Activated naive CD8-positive, alpha-beta T cell treated with anti-CD3 and anti-CD28 coated beads, Interleukin-2, amount 10 ng/mL, durations not matched to agents 7 days and 5 days (primary cell): ENCODE measurements around the gene PLA2G3. TPM values are rescaled to one million over a fixed set of nuclear protein-coding genes. Genes with fewer than 3 reads are reported as not detected.
"Not testable (repeated sequence)": the region's sequence is repeated elsewhere in the genome, so short reads cannot be mapped to it uniquely, and the experiment has no call there.

ENCODE experiments used
- ATAC-seq: fragments of 150-1000 bp; cut with Tn5 transposase; one replicate; pipeline ENCODE4 v1.10.0; 2021; ENCODE audit warnings: low read depth, moderate library complexity
- POLR2A ChIA-PET: fragments of 350-600 bp; sonication (Branson Sonifier 250); formaldehyde crosslinking; loops from one replicate; lab custom pipeline; 2021; ENCODE audit warnings: antibody characterized with exemption; lab: Charles Lee
- DNase-seq: peaks from one replicate; pipeline ENCODE4 v3.0.0; 2021
- H3K27ac Mint-ChIP-seq: one replicate; pipeline ENCODE4 v1.8.0; 2022; ENCODE audit warnings: mild to moderate bottlenecking, mixed read lengths
- H3K27me3 Mint-ChIP-seq: one replicate; pipeline ENCODE4 v1.8.0; 2022; ENCODE audit warnings: mild to moderate bottlenecking, moderate library complexity, mixed read lengths
- H3K36me3 Mint-ChIP-seq: one replicate; pipeline ENCODE4 v1.8.0; 2021; ENCODE audit warnings: mild to moderate bottlenecking, mixed read lengths
- H3K4me1 Mint-ChIP-seq: one replicate; pipeline ENCODE4 v1.8.0; 2021; ENCODE audit warnings: mixed read lengths
- H3K4me3 Mint-ChIP-seq: one replicate; pipeline ENCODE4 v1.8.0; 2022; ENCODE audit warnings: mild to moderate bottlenecking, moderate library complexity, mixed read lengths
- H3K9me3 Mint-ChIP-seq: one replicate; pipeline ENCODE4 v1.8.0; 2021; ENCODE audit warnings: mixed read lengths
- total RNA-seq, 2 experiments: library from RNA; stranded (reverse); gene quantifications; one replicate each; pipeline ENCODE4 v1.2.3, GENCODE V29; 2021

The PLA2G3 gene
- total RNA-seq, 2 experiments from 2014 or later, result not detected

- Mint-ChIP-seq H3K4me1 (no peaks in the 10 kb centered on the region), H3K4me3 (no peak overlapping the region), H3K27me3 (no peaks in the 10 kb centered on the region), H3K27ac (no peak overlapping the region), H3K9me3 (no peaks in the 10 kb centered on the region), H3K36me3 (no peaks in the 10 kb centered on the region)
- ATAC-seq (no peak), DNase-seq (no peak)
- POLR2A ChIA-PET, result no interaction called here
These were observed 14.7 kb downstream of the PLA2G3 start for GRCh38 chr22:31125521-31126117.

GRCh38 chr22:31124811-31125465, 15.4 kb downstream of the PLA2G3 start:
- Mint-ChIP-seq H3K4me1 (no peaks in the 10 kb centered on the region), H3K27me3 (no peaks in the 10 kb centered on the region), H3K4me3 (no peak overlapping the region), H3K36me3 (no peaks in the 10 kb centered on the region), H3K27ac (no peak overlapping the region), H3K9me3 (no peaks in the 10 kb centered on the region)
- POLR2A ChIA-PET, result no interaction called here
- ATAC-seq (no peak), DNase-seq (no peak)

- H3K36me3 Mint-ChIP-seq, result no peaks in the 10 kb centered on the region
- H3K27ac Mint-ChIP-seq, result no peak overlapping the region
- H3K4me1 Mint-ChIP-seq, result no peaks in the 10 kb centered on the region
- ATAC-seq, result no peak
- no peak overlapping the region for H3K4me3 Mint-ChIP-seq
- H3K27me3 Mint-ChIP-seq, result no peaks in the 10 kb centered on the region
- no peak for DNase-seq
- H3K9me3 Mint-ChIP-seq, result no peaks in the 10 kb centered on the region
- POLR2A ChIA-PET, result no interaction called here
These were observed 16.0 kb downstream of the PLA2G3 start for GRCh38 chr22:31124290-31124689.

- no peaks in the 10 kb centered on the region for H3K4me1 Mint-ChIP-seq
- no peaks in the 10 kb centered on the region for H3K9me3 Mint-ChIP-seq
- H3K27ac Mint-ChIP-seq, result no peak overlapping the region
- H3K4me3 Mint-ChIP-seq, result no peak overlapping the region
- H3K36me3 Mint-ChIP-seq, result no peaks in the 10 kb centered on the region
- DNase-seq, result no peak
- POLR2A ChIA-PET, result no interaction called here
- no peaks in the 10 kb centered on the region for H3K27me3 Mint-ChIP-seq
- ATAC-seq, result no peak
These were observed 17.1 kb downstream of the PLA2G3 start for GRCh38 chr22:31123292-31123602.

- no peaks in the 10 kb centered on the region for H3K27me3 Mint-ChIP-seq
- no peak for DNase-seq
- H3K36me3 Mint-ChIP-seq, result no peaks in the 10 kb centered on the region
- POLR2A ChIA-PET, result no interaction called here
- H3K4me3 Mint-ChIP-seq, result no peak within 1 kb of the TSS
- H3K9me3 Mint-ChIP-seq, result no peaks in the 10 kb centered on the region
- ATAC-seq, result no peak
- no peak within 1 kb of the TSS for H3K27ac Mint-ChIP-seq
- no peaks in the 10 kb centered on the region for H3K4me1 Mint-ChIP-seq
These were observed 17.6 kb downstream of the PLA2G3 start, which contains the start of gene INPP5J for GRCh38 chr22:31122532-31123291. INPP5J (plus strand) TSS chr22:31122966; CDS start chr22:31123015, 49 bp downstream.

GRCh38 chr22:31122196-31122531, 18.1 kb downstream of the PLA2G3 start:
- POLR2A ChIA-PET, result no interaction called here
- Mint-ChIP-seq H3K27me3 (no peaks in the 10 kb centered on the region), H3K9me3 (no peaks in the 10 kb centered on the region), H3K36me3 (no peaks in the 10 kb centered on the region), H3K27ac (no peak overlapping the region), H3K4me3 (no peak overlapping the region), H3K4me1 (no peaks in the 10 kb centered on the region)
- ATAC-seq (no peak), DNase-seq (no peak)

- Mint-ChIP-seq H3K4me3 (no peak overlapping the region), H3K27ac (no peak overlapping the region), H3K27me3 (no peaks in the 10 kb centered on the region), H3K9me3 (no peaks in the 10 kb centered on the region), H3K36me3 (no peaks in the 10 kb centered on the region), H3K4me1 (no peaks in the 10 kb centered on the region)
- DNase-seq (no peak), ATAC-seq (no peak)
- POLR2A ChIA-PET, result no interaction called here
These were observed 18.9 kb downstream of the PLA2G3 start for GRCh38 chr22:31121403-31121802.

- Mint-ChIP-seq H3K4me1 (no peaks in the 10 kb centered on the region), H3K36me3 (no peaks in the 10 kb centered on the region), H3K27me3 (no peaks in the 10 kb centered on the region), H3K4me3 (no peak overlapping the region), H3K9me3 (no peaks in the 10 kb centered on the region), H3K27ac (no peak overlapping the region)
- DNase-seq (no peak), ATAC-seq (no peak)
- POLR2A ChIA-PET, result no interaction called here
These were observed 19.7 kb downstream of the PLA2G3 start for GRCh38 chr22:31120642-31121041.

- H3K9me3 Mint-ChIP-seq, result no peaks in the 10 kb centered on the region
These were observed 20.1 kb downstream of the PLA2G3 start for GRCh38 chr22:31120230-31120629.

GRCh38 chr22:31119026-31119717, 21.1 kb downstream of the PLA2G3 start:
- ATAC-seq, result no peak

More at GRCh38 chr22:31120230-31120629, 20.1 kb downstream of the PLA2G3 start:
- Mint-ChIP-seq H3K4me1 (no peaks in the 10 kb centered on the region), H3K36me3 (no peaks in the 10 kb centered on the region), H3K4me3 (no peak overlapping the region), H3K27me3 (no peaks in the 10 kb centered on the region), H3K27ac (no peak overlapping the region)
- DNase-seq, result no peak
- ATAC-seq, result no peak
- POLR2A ChIA-PET, result no interaction called here

GRCh38 chr22:31118046-31118820, 22.1 kb downstream of the PLA2G3 start:
- ATAC-seq (no peak), DNase-seq (no peak)
- Mint-ChIP-seq H3K9me3 (no peaks in the 10 kb centered on the region), H3K27me3 (no peaks in the 10 kb centered on the region), H3K4me1 (no peaks in the 10 kb centered on the region), H3K27ac (no peak overlapping the region), H3K4me3 (no peak overlapping the region), H3K36me3 (no peaks in the 10 kb centered on the region)
- POLR2A ChIA-PET, result no interaction called here

More at GRCh38 chr22:31119026-31119717, 21.1 kb downstream of the PLA2G3 start:
- DNase-seq, result no peak
- Mint-ChIP-seq H3K9me3 (no peaks in the 10 kb centered on the region), H3K36me3 (no peaks in the 10 kb centered on the region), H3K27me3 (no peaks in the 10 kb centered on the region), H3K4me1 (no peaks in the 10 kb centered on the region), H3K4me3 (no peak overlapping the region), H3K27ac (no peak overlapping the region)
- POLR2A ChIA-PET, result no interaction called here

- H3K36me3 Mint-ChIP-seq, H3K27ac Mint-ChIP-seq, H3K4me1 Mint-ChIP-seq, H3K27me3 Mint-ChIP-seq, ATAC-seq, POLR2A ChIA-PET, DNase-seq, H3K9me3 Mint-ChIP-seq, H3K4me3 Mint-ChIP-seq: not testable (repeated sequence)
These were observed 27.7 kb downstream of the PLA2G3 start for GRCh38 chr22:31112547-31113091.

GRCh38 chr22:31107894-31108218, 32.5 kb downstream of the PLA2G3 start:
- Mint-ChIP-seq H3K4me3 (peak overlapping the region; percentile 96), H3K27ac (peak overlapping the region; percentile 63), H3K9me3 (no peaks in the 10 kb centered on the region), H3K4me1 (peaks cover 8% of the 10 kb centered on the region), H3K36me3 (no peaks in the 10 kb centered on the region), H3K27me3 (peaks cover 3% of the 10 kb centered on the region)
- ATAC-seq (peak; percentile 28), DNase-seq (no peak)
- POLR2A ChIA-PET, result interaction anchor here (0.6 to 1.0 kb wide), 4 partner anchors 27 to 105 kb away, joined by 3 to 5 read pairs (median 4); partner anchors contain the start of genes LIMK2 and SMTN
